ENCODE measurements around the gene PKN3. TPM values are rescaled to one million over a fixed set of nuclear protein-coding genes. Genes with fewer than 3 reads are reported as not detected.
A peak's percentile ranks its signal among the peaks of the same experiment; 100 is the strongest.
"Not testable (repeated sequence)": the region's sequence is repeated elsewhere in the genome, so short reads cannot be mapped to it uniquely, and the experiment has no call there.

The PKN3 gene
- total RNA-seq, 1 experiment from 2014 or later, result 7.8 TPM

DNA sequence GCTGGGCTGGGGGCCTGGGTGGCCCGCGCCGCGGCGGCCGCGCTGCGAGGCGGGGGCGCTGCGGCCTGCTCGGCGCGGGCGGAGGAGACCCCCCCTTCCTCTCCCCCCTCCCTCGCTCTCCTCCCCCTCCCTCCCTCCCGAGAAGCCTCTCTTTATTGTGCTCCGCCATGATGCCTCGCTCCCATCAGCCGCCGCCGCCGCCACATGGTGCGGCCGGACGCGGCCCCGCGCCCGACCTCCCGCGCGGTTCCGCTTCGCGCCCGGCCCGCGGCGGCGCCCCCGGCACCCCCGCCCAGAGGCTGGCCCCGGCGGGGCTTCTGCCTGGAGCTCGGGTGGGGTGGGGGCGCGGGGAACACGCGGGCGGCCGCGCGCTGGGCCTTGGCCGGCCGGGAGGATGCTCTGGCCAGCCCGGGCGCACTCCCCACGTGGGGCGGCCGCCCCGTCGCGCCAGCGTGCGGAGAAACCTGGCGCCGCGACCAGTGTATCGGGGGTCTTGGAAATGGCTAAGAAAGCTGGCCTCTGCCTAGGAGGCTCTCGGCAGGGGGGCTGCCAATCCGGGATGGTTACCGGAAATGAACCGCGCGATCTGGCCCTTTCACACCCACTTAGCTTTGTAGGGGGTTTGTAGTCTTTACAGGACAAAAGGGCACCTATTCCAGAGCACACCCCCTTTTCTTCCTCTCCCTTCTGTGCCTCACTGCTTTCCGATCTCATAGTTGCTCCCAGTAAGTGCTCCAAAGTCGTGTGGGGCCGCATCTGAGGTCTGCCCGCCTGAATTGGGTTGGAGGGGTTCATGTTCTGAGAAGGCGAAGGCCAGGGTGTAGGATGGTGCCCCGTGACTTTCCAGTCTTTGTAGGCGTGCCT is 12.3 kb upstream of the PKN3 start:
- intact Hi-C loops (cut with micrococcal nuclease), result no loop called here
- Histone ChIP-seq H3K4me1 (ENCODE audit: insufficient read depth, low read length) (peaks cover 36% of the 10 kb centered on the region), H3K79me2 (ENCODE audit: low read length) (peaks cover 72% of the 10 kb centered on the region), H3K4me2 (ENCODE audit: low read length) (peak overlapping the region; percentile 80), H3K27ac (ENCODE audit: low read length) (peak overlapping the region; percentile 6; the same call in 1 of the 2 replicates), H3K9ac (ENCODE audit: low read length) (peak overlapping the region; percentile 93), H4K20me1 (ENCODE audit: low read length) (peaks cover 22% of the 10 kb centered on the region), H3K4me3 (ENCODE audit: low read length) (peak overlapping the region; percentile 99), H3K9me3 (ENCODE audit: low read length) (no peaks in the 10 kb centered on the region), H3F3A (ENCODE audit: low read length, unreplicated experiment) (peaks cover 3% of the 10 kb centered on the region), H3K9me2 (replicated peaks; ENCODE audit: low read length) (no peaks in the 10 kb centered on the region), H3K27me3 (ENCODE audit: low read length) (no peaks in the 10 kb centered on the region), H2AFZ (ENCODE audit: low read length) (no peak overlapping the region), H3K36me3 (ENCODE audit: low read depth, low read length) (peaks cover 40% of the 10 kb centered on the region)
- ChIA-PET POLR2A (ENCODE audit: unreplicated experiment) (no interaction called here), CTCF (interaction anchor here (0.6 kb wide), 2 partner anchors 99 to 319 kb away, joined by 5 to 7 read pairs; partner anchors contain the start of gene URM1)
- ATAC-seq (no peak), DNase-seq (no peak)
- TF ChIP-seq, protein P1, sequence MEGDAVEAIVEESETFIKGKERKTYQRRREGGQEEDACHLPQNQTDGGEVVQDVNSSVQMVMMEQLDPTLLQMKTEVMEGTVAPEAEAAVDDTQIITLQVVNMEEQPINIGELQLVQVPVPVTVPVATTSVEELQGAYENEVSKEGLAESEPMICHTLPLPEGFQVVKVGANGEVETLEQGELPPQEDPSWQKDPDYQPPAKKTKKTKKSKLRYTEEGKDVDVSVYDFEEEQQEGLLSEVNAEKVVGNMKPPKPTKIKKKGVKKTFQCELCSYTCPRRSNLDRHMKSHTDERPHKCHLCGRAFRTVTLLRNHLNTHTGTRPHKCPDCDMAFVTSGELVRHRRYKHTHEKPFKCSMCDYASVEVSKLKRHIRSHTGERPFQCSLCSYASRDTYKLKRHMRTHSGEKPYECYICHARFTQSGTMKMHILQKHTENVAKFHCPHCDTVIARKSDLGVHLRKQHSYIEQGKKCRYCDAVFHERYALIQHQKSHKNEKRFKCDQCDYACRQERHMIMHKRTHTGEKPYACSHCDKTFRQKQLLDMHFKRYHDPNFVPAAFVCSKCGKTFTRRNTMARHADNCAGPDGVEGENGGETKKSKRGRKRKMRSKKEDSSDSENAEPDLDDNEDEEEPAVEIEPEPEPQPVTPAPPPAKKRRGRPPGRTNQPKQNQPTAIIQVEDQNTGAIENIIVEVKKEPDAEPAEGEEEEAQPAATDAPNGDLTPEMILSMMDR (conservative IDR thresholded peaks at IDR 0.05; ENCODE audit: low read depth, low read length), result no peak
- TF ChIP-seq EZH2 (IDR thresholded peaks at IDR 0.05; ENCODE audit: low read length, unreplicated experiment) (no peak), EZH2phosphoT487 (IDR thresholded peaks at IDR 0.05; ENCODE audit: borderline replicate concordance, low read length) (no peak)
- no TSS peak for BruUV-seq (replicated peaks)

- H3K79me2 ChIP-seq (ENCODE audit: low read length), result peaks cover 66% of the 10 kb centered on the region
- POLR2A ChIA-PET (ENCODE audit: unreplicated experiment), result no interaction called here
- CTCF ChIA-PET, result interaction anchor here (0.6 kb wide), 1 partner anchor 319 kb away, joined by 5 read pairs; the partner anchor contains the start of gene URM1
These were observed 11.6 kb upstream of the PKN3 start for GRCh38 chr9:128690684-128691034.

DNA sequence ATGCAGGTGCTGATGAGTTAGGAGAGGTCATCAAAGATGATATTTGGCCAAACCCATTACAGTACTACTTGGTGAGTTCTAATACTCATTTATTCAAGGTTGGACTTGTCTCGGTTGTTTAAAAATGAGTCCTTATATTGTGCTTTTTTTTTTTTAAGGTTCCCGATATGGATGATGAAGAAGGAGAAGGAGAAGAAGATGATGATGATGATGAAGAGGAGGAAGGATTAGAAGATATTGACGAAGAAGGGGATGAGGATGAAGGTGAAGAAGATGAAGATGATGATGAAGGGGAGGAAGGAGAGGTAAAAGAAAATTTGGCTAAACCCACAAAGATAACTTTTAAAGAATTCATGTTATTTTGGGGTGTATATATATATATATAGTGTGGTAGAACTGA is 8.6 kb upstream of the PKN3 start:
- POLR2A ChIA-PET (ENCODE audit: unreplicated experiment); H3K27me3 ChIP-seq (ENCODE audit: low read length); H3K4me2 ChIP-seq (ENCODE audit: low read length); DNase-seq; H3K9ac ChIP-seq (ENCODE audit: low read length); intact Hi-C loops (cut with micrococcal nuclease); H3K4me3 ChIP-seq (ENCODE audit: low read length); H3K27ac ChIP-seq (ENCODE audit: low read length); H3F3A ChIP-seq (ENCODE audit: low read length, unreplicated experiment); H3K4me1 ChIP-seq (ENCODE audit: insufficient read depth, low read length); H3K9me2 ChIP-seq (replicated peaks; ENCODE audit: low read length); BruUV-seq (replicated peaks); ATAC-seq; H2AFZ ChIP-seq (ENCODE audit: low read length); H3K9me3 ChIP-seq (ENCODE audit: low read length); CTCF ChIA-PET: not testable (repeated sequence)
- H4K20me1 ChIP-seq (ENCODE audit: low read length), result peaks cover 22% of the 10 kb centered on the region
- H3K79me2 ChIP-seq (ENCODE audit: low read length), result peaks cover 36% of the 10 kb centered on the region
- H3K36me3 ChIP-seq (ENCODE audit: low read depth, low read length), result peaks cover 52% of the 10 kb centered on the region

More at GRCh38 chr9:128690684-128691034, 11.6 kb upstream of the PKN3 start:
- TSS peak; percentile 26 for BruUV-seq (replicated peaks)
- TF ChIP-seq EZH2 (IDR thresholded peaks at IDR 0.05; ENCODE audit: low read length, unreplicated experiment) (no peak), EZH2phosphoT487 (IDR thresholded peaks at IDR 0.05; ENCODE audit: borderline replicate concordance, low read length) (no peak)
- TF ChIP-seq, protein P1 (conservative IDR thresholded peaks at IDR 0.05; ENCODE audit: low read depth, low read length), result no peak
- Histone ChIP-seq H3K36me3 (ENCODE audit: low read depth, low read length) (peaks cover 44% of the 10 kb centered on the region), H3K9ac (ENCODE audit: low read length) (peak overlapping the region; percentile 93), H3F3A (ENCODE audit: low read length, unreplicated experiment) (peaks cover 3% of the 10 kb centered on the region), H3K9me3 (ENCODE audit: low read length) (no peaks in the 10 kb centered on the region), H3K4me3 (ENCODE audit: low read length) (peak overlapping the region; percentile 99), H4K20me1 (ENCODE audit: low read length) (peaks cover 22% of the 10 kb centered on the region), H2AFZ (ENCODE audit: low read length) (no peak overlapping the region), H3K27ac (ENCODE audit: low read length) (peak overlapping the region; percentile 6; the same call in 1 of the 2 replicates), H3K9me2 (replicated peaks; ENCODE audit: low read length) (no peaks in the 10 kb centered on the region), H3K27me3 (ENCODE audit: low read length) (no peaks in the 10 kb centered on the region), H3K4me1 (ENCODE audit: insufficient read depth, low read length) (peaks cover 30% of the 10 kb centered on the region), H3K4me2 (ENCODE audit: low read length) (peak overlapping the region; percentile 80)
- no peak for ATAC-seq
- intact Hi-C loops (cut with micrococcal nuclease), result no loop called here
- no peak for DNase-seq
